GM19099 (cell line): ENCODE measurements around the gene ARL6IP1.
A peak's percentile ranks its signal among the peaks of the same experiment; 100 is the strongest.

ENCODE experiments used
- POLR2A ChIP-seq: IDR thresholded peaks from 3 replicates; pipeline ENCODE4 v1.6.1; 2011; ENCODE audit warnings: low read depth; ENCODE audit not compliant: insufficient read length; ENCODE audit errors: extremely low read depth

ARL6IP1 gene

GRCh38 chr16:18803569-18804462 lies 2.5 kb upstream of the ARL6IP1 start:
- TF ChIP-seq POLR2A, result no peak

DNA sequence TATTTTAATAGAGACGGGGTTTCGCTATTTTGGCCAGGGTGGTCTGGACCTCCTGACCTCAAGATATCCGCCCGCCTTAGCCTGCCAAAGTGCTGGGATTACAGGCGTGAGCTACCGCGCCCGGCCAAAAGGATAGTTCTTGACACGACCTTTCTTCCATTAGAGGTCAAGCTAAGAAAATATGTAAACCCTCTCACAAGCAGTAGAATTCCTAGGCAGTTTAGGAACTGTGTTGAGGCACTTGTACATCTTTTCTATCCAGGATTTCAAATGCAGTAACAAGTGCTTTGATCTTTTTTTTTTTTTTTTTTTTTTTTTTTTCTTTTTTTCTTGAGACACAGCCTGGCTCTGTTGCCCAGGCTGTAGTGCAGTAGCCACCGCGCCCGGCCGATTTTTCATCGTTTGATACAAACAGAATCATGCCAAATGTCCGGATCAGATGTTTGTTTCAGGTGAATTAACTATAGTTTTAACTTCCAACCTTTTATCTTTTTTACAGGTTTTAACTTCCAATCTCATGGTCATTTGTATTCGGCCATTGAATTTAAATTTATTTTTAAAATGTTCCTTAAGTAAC lies 1.5 kb upstream of the ARL6IP1 start:
- no peak for TF ChIP-seq POLR2A

- no peak for TF ChIP-seq POLR2A
These were observed 589 bp downstream of the ARL6IP1 start for GRCh38 chr16:18800775-18801144.

GRCh38 chr16:18800293-18800692 lies 1.1 kb downstream of the ARL6IP1 start:
- no peak for TF ChIP-seq POLR2A

DNA sequence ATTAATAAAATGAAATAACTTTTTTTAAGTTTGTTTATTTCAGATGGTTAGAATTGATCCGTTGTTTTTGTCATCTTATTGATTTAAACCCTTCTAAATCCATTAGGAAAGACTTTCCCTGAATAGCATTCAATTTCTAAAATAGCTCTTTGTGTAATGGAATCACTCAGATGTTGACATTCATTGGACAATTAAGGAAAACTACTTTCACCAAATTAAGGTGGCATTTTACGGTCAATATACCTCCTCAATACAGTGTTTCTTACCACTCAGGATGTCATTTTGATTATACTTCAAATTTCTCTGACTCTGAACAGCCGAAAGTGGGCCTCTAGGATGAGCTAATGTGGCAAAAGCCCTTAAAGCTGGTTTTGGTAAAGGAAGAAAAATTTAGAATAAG lies 1.8 kb downstream of the ARL6IP1 start:
- TF ChIP-seq POLR2A, result no peak

DNA sequence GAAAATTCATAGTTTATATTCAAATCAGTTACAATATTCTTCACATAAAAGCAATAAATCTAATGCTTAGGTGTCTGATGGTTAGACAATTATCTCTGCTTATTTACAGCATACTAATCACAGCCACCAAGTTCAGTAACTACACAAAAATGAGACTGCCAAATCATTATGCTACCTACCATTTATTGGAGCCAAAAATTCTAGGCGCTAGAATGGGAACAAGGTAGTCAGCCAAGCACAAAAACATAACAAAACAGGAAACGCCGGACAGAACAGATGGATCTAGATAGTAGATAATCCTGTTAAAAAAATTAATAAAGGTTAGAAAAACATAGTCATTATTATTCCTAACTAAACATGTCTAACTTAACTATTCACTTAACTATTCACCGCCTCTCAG lies 3.6 kb downstream of the ARL6IP1 start:
- TF ChIP-seq POLR2A, result no peak

GRCh38 chr16:18796377-18796776 lies 5.0 kb downstream of the ARL6IP1 start:
- TF ChIP-seq POLR2A, result no peak

GRCh38 chr16:18792836-18793433 lies 8.4 kb downstream of the ARL6IP1 start:
- TF ChIP-seq POLR2A, result no peak

- peak; percentile 96 for TF ChIP-seq POLR2A
These were observed 11.3 kb downstream of the ARL6IP1 start, which contains the start of gene RPS15A for GRCh38 chr16:18789850-18790706. Gene RPS15A (minus strand): TSS chr16:18790334. CDS start chr16:18789113, 1,221 bp downstream.

DNA sequence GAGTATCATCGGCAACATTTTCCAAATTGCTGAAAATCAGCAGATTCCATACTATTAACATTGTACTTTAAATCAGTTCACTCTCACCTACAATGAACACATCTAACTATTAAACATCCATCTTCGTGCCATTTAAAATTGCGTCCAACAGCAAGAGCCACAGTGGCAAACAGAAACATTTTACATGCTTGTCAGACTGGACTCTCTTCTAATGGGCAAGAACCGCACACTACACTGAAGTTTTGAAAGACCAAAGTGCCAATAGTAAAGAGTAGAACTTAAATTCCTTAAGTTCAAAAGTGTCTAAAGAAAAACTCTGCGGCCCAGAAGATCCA lies 11.9 kb downstream of the ARL6IP1 start:
- no peak for TF ChIP-seq POLR2A

DNA sequence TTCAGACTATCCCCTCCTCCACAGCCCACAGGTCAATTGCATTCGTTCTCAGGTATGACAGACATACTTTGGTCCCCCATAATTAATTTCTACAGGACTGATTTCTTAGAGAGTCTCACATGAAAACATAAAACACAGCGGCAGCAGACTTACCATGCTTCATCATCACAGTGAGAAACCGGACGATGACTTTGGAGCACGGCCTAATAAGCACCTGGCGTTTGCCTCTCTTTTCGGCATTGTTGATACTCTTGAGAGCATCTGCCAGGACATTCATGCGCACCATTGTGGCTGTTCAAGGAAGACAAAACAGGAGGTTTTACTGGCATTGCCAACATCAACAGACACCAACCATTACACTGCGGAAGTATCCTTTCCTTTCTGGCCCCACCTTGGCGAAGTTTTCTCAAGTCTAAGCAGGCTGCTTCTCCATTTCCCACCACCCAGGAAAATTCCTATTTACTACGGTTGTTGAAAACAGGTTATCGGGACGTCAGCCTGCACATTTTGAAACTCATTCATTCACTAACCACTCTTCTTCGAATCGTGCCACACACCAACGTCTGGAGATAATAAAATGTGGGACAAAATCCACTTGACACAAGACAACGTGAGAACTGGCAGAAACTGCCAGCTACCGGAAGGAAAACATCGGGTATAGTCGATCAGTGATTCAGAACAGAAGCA lies 12.4 kb downstream of the ARL6IP1 start:
- no peak for TF ChIP-seq POLR2A

DNA sequence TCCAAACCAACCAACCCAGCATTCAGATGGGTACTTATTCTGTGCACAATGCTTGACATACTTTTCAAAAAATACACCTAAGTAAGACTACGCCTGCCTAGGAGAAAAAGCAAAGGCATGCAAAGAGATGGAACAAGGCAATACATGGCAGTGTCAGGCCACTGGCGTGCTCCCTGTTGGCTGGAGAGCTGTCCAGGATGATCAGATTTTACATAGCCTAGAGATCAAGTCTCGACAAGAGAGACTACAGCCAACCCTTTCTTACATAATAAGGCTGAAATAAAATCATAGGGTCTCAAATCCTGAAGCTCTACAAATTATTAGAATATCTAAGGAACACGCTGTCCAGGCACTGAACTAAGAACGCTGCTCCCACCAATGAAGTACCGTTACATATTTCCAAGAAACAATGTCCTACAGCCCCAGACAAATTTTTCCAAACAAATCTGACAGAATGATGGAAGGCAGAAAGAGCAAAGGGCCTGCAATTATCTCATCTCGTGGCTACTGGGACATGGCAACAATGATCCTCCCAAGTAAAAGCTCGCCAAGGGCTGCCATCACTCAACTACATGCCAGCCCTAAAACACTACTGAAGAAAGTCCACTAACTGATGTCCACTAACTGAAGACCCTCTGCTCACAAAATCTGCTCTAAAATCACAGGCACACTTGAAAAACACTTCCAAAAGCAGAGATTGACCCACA lies 16.3 kb downstream of the ARL6IP1 start:
- no peak for TF ChIP-seq POLR2A

DNA sequence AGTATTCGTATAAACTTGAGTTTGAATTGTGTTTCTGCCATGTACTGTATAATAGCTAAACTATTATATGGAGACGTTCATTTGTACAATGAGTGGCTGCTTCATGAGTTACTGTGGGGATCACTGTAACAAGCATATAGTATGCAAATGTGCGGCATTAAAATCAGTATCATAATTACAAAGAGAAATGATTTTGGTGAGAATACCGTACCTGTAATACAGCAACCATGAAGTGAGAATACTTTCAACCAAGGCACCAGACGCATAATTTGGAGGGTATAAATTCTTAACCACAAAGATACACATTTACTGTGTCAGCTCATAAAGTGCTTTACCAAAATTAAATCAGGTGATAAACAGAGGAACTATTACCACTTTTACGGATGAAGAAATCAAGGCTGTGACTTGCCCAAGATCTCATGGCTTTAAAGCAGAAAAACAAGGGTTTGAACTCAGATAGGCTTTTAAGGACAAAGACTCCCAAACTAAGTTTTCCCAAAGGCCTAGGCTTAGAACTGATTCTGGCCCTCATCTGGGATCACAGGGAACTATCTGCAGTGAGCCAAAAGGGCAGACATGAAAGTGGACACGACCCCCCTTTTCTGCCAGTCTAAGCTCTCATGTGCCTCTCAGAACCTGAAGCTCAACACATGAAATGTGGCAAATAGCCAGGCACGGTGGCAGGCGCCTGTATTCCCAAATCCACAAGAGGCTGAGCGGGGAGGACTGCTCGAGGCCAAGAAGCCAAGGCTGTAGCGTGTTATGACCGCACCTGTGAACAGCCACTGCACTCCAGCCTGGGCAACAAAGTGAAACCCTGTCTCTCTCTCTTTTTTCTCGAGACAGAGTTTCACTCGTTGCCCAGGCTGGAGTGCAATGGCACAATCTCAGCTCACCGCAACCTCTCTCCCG lies 17.7 kb downstream of the ARL6IP1 start:
- no peak for TF ChIP-seq POLR2A
